ENCODE results near the gene PGPEP1.

DNA sequence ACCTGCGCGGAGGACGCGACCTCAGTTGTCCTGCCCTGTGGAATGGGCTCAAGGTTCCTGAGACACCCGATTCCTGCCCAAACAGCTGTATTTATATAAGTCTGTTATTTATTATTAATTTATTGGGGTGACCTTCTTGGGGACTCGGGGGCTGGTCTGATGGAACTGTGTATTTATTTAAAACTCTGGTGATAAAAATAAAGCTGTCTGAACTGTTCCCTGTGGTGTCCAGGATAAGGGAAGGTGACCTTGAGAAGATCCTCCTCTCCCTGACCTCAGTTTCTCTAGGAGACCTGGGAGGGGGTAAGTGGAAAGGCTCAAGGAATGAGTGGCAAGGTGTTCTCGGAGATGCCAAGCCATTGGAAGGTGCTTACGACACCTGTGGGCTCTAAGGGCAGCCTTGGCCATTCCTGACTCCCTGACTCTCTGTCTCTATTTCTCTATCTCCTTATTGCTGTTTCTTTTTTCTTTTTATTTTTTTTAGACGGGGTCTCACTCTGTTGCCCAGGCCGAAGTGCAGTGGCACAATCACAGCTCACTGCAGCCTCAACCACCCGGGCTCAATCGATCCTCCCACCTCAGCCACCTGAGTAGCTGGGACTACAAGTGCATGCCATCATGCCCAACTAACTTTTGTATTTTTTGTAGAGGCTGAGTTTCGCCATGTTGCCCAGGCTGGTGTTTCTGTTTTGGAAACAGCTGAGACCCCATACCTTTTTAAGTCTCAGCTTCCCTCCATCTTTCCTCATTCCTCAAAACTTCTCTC lies 48.7 kb downstream of the PGPEP1 start:
- TF ChIP-seq TAF1 (IDR thresholded peaks at IDR 0.05; ENCODE audit: borderline replicate concordance, low read depth, low read length) (no peak), CTCF (IDR thresholded peaks at IDR 0.05) (no peak), POLR2AphosphoS5 (IDR thresholded peaks at IDR 0.05; ENCODE audit: low read depth, low read length) (no peak), EZH2phosphoT487 (IDR thresholded peaks at IDR 0.05; ENCODE audit: borderline replicate concordance, low read depth) (no peak), MAX (IDR thresholded peaks at IDR 0.05; ENCODE audit: low read depth) (no peak), TEAD4 (IDR thresholded peaks at IDR 0.05; ENCODE audit: borderline replicate concordance, insufficient read depth) (no peak), NFIC (IDR thresholded peaks at IDR 0.05; ENCODE audit: borderline replicate concordance) (no peak), SMC3 (IDR thresholded peaks at IDR 0.05; ENCODE audit: low read depth, low read length) (no peak), EP300 (IDR thresholded peaks at IDR 0.05; ENCODE audit: borderline replicate concordance in 1 of 2, low read depth in 1 of 2, low read length in 1 of 2) (no peak), RFX5 (IDR thresholded peaks at IDR 0.05; ENCODE audit: low read length) (no peak), GABPA (IDR thresholded peaks at IDR 0.05; ENCODE audit: low read depth) (no peak)
- TF ChIP-seq, protein P1, sequence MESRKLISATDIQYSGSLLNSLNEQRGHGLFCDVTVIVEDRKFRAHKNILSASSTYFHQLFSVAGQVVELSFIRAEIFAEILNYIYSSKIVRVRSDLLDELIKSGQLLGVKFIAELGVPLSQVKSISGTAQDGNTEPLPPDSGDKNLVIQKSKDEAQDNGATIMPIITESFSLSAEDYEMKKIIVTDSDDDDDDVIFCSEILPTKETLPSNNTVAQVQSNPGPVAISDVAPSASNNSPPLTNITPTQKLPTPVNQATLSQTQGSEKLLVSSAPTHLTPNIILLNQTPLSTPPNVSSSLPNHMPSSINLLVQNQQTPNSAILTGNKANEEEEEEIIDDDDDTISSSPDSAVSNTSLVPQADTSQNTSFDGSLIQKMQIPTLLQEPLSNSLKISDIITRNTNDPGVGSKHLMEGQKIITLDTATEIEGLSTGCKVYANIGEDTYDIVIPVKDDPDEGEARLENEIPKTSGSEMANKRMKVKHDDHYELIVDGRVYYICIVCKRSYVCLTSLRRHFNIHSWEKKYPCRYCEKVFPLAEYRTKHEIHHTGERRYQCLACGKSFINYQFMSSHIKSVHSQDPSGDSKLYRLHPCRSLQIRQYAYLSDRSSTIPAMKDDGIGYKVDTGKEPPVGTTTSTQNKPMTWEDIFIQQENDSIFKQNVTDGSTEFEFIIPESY (IDR thresholded peaks at IDR 0.05; ENCODE audit: borderline replicate concordance, low read depth): no peak
- TF ChIP-seq, protein P2, sequence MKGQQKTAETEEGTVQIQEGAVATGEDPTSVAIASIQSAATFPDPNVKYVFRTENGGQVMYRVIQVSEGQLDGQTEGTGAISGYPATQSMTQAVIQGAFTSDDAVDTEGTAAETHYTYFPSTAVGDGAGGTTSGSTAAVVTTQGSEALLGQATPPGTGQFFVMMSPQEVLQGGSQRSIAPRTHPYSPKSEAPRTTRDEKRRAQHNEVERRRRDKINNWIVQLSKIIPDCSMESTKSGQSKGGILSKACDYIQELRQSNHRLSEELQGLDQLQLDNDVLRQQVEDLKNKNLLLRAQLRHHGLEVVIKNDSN (IDR thresholded peaks at IDR 0.05; ENCODE audit: borderline replicate concordance, low read depth): no peak

All from SK-N-SH (cell line).